Thymus (tissue), 11 donors: ENCODE results near the gene CDHR3. TPM values are rescaled to one million over a fixed set of nuclear protein-coding genes. Genes with fewer than 3 reads are reported as not detected.
"Not testable (repeated sequence)": the region's sequence is repeated elsewhere in the genome, so short reads cannot be mapped to it uniquely, and the experiment has no call there.

Experiments used
- DNase-seq, 9 donors: peaks; one replicate each; pipeline ENCODE4 v3.0.0-alpha.2; 2013; ENCODE audit warnings: low spot score in 9 of 9, low read depth in 6 of 9, missing footprints in 1 of 9
- H3K27ac ChIP-seq, 2 donors: one replicate each; pipeline ENCODE4 v1.5.1; 2013; ENCODE audit warnings: control low read depth in 1 of 2, low read depth in 1 of 2, low read length in 1 of 2, mild to moderate bottlenecking in 1 of 2, moderate library complexity in 1 of 2
- H3K27me3 ChIP-seq, 2 donors: one replicate each; pipeline ENCODE4 v1.5.1; 2013; ENCODE audit warnings: low read length in 1 of 2; ENCODE audit not compliant: control insufficient read depth in 2 of 2, insufficient read depth in 1 of 2
- H3K36me3 ChIP-seq, 2 donors: one replicate each; pipeline ENCODE4 v1.5.1; 2013; ENCODE audit warnings: low read length in 1 of 2, mild to moderate bottlenecking in 1 of 2, moderate library complexity in 1 of 2; ENCODE audit not compliant: control insufficient read depth in 2 of 2, insufficient read depth in 2 of 2
- H3K4me1 ChIP-seq, 2 donors: one replicate each; pipeline ENCODE4 v1.5.1; 2013; ENCODE audit warnings: low read length in 2 of 2; ENCODE audit not compliant: control insufficient read depth in 2 of 2, insufficient read depth in 2 of 2
- H3K4me3 ChIP-seq, 2 donors: one replicate each; pipeline ENCODE4 v1.5.1; 2013; ENCODE audit warnings: low read length in 2 of 2, control low read depth in 1 of 2, mild to moderate bottlenecking in 1 of 2
- H3K9me3 ChIP-seq, 2 donors: one replicate each; pipeline ENCODE4 v1.5.1; 2013; ENCODE audit warnings: low read length in 1 of 2, mild to moderate bottlenecking in 1 of 2; ENCODE audit not compliant: control insufficient read depth in 2 of 2, insufficient read depth in 1 of 2
- WGBS: extraction: QIAGEN DNeasy Blood & Tissue Kit; methylation state at CpG from one replicate; pipeline ENCODE4 v1.1.7; 2013; 5-methylcytosine and 5-hydroxymethylcytosine counted together
- polyA plus RNA-seq: library from polyadenylated mRNA; stranded (reverse); fragments of 200-250 nt; gene quantifications from one replicate; pipeline ENCODE4 v1.2.3, GENCODE V29; 2013
- total RNA-seq: library from RNA; stranded (reverse); fragments of 120-200 nt; gene quantifications from one replicate; pipeline ENCODE4 v1.2.4, GENCODE V29; 2013
- donor health status: healthy.

The CDHR3 gene
- total and polyA plus RNA-seq, 2 donors, result 2.2 TPM

DNA sequence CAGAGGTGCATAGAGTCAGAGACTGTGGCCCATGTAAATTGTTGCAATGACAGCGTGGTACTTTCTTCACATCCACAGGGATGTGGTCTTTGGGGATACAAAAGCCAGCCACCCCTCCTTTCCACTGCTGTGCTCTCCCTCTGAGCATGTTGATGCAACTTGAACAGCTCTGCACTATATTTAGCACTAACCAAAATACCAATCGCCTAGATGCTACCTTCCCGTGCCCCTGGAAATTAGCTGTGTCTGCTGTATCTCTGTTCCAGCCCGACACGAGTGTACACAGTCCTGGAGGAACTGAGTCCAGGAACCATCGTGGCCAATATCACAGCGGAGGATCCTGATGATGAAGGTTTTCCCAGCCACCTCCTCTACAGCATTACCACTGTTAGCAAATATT, 38.1 kb downstream of the CDHR3 start:
- DNase-seq, result no peak
- Histone ChIP-seq H3K36me3 (no peaks in the 10 kb centered on the region), H3K27ac (no peak overlapping the region), H3K4me1 (no peaks in the 10 kb centered on the region), H3K9me3 (peaks cover 0 to 7% of the 10 kb centered on the region in 2 donors), H3K4me3 (no peak overlapping the region), H3K27me3 (peaks cover 2 to 12% of the 10 kb centered on the region in 2 donors)
- 93% methylated on average over 7 of the region's 7 CpGs for WGBS

DNA sequence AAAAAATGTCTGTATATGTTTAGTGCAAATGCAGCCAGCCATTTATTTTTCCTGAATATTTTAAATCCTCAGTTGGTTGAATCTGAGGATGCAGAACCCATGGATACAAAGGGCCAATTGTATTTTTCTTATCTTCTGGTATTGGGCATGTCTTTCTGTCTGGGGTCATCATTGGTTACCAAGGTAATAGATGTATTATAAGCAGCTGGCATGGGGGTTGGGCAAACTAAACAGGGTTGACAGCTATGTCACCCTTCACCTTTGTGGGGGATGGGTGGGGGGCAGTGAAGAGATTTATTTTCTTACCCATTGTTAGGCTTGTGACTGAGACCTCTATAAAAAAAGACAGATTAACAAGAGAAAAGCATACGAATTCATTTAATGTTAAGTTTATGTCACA, 38.8 kb downstream of the CDHR3 start:
- Histone ChIP-seq H3K27me3 (peaks cover 2 to 12% of the 10 kb centered on the region in 2 donors), H3K36me3 (no peaks in the 10 kb centered on the region), H3K4me1 (no peaks in the 10 kb centered on the region), H3K4me3 (no peak overlapping the region), H3K27ac (no peak overlapping the region), H3K9me3 (peaks cover 0 to 12% of the 10 kb centered on the region in 2 donors)
- DNase-seq, result no peak
- WGBS, result 96% methylated on average over 1 of the region's 1 CpG

DNA sequence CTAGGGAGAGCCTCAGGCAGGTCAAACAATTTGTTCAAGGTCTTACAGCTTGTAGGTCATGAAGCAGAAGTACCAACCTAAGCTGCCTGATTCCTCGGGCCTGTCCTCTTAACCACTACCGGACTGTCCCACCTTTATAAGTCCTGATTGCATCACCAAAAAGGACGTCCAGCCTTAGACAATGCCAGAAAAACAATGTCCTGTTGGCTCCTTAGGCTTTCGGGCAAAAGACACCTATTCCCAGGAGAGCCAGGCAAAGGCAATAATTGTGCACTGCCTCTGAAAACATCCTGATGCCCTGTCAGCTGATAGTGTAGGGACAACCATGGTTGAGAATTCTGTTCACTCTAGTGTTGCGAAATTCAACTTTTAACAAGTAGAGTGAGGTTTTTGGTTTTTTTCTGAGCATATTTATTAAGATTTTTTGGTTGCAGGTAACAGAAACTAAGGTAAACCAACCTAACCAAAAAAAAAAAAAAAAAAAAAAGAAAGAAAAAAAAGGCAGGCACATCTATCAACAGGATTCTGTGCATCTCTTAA, 40.5 kb downstream of the CDHR3 start:
- H3K4me1 ChIP-seq, result no peaks in the 10 kb centered on the region
- no peak for DNase-seq
- H3K27me3 ChIP-seq, result peaks cover 2 to 8% of the 10 kb centered on the region in 2 donors
- H3K9me3 ChIP-seq, result peaks cover 0 to 21% of the 10 kb centered on the region in 2 donors
- H3K4me3 ChIP-seq, result no peak overlapping the region
- 97% methylated on average over 5 of the region's 5 CpGs for WGBS
- no peak overlapping the region for H3K27ac ChIP-seq
- no peaks in the 10 kb centered on the region for H3K36me3 ChIP-seq

DNA sequence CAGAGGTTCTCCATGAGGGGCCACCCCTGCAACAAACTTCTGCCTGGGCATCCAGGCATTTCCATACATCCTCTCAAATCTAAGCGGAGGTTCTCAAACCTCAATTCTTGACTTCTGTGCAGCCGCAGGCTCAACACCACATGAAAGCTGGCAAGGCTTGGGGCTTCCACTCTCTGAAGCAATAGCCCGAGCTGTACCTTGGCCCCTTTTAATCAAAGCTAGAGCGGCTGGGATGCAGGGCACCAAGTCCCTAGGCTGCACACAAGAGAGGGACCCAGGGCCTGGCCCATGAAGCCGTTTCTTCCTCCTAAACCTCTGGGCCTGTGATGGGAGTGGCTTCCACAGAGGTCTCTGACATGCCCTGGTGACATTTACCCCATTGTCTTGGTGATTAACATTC, 43.8 kb downstream of the CDHR3 start:
- Histone ChIP-seq H3K36me3 (no peaks in the 10 kb centered on the region), H3K27me3 (peaks cover 0 to 2% of the 10 kb centered on the region in 2 donors), H3K4me3 (no peak overlapping the region), H3K27ac (no peak overlapping the region), H3K4me1 (peaks cover 8 to 22% of the 10 kb centered on the region in 2 donors), H3K9me3 (peaks cover 0 to 28% of the 10 kb centered on the region in 2 donors)
- 95% methylated on average over 5 of the region's 5 CpGs for WGBS
- no peak for DNase-seq

DNA sequence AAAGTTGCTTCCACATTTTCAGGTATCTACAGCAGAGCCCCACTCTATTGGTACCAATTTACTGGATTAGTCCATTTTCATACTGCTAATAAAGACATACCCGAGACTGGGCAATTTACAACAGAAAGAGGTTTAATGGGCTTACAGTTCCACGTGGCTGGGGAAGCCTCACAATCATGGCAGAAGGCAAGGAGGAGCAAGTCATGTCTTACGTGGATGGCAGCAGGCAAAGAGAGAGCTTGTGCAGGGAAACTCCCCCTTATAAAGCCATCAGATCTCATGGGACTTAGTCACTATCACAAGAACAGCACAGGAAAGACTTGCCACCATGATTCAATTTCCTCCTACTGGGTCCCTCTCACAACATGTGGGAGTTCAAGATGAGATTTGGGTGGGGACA, 44.7 kb downstream of the CDHR3 start:
- not testable (repeated sequence) for H3K27me3 ChIP-seq, DNase-seq, H3K36me3 ChIP-seq, H3K27ac ChIP-seq, H3K4me3 ChIP-seq
- 90% methylated on average over 3 of the region's 3 CpGs for WGBS
- Histone ChIP-seq H3K9me3 (peaks cover 0 to 28% of the 10 kb centered on the region in 2 donors), H3K4me1 (peaks cover 8 to 27% of the 10 kb centered on the region in 2 donors)

DNA sequence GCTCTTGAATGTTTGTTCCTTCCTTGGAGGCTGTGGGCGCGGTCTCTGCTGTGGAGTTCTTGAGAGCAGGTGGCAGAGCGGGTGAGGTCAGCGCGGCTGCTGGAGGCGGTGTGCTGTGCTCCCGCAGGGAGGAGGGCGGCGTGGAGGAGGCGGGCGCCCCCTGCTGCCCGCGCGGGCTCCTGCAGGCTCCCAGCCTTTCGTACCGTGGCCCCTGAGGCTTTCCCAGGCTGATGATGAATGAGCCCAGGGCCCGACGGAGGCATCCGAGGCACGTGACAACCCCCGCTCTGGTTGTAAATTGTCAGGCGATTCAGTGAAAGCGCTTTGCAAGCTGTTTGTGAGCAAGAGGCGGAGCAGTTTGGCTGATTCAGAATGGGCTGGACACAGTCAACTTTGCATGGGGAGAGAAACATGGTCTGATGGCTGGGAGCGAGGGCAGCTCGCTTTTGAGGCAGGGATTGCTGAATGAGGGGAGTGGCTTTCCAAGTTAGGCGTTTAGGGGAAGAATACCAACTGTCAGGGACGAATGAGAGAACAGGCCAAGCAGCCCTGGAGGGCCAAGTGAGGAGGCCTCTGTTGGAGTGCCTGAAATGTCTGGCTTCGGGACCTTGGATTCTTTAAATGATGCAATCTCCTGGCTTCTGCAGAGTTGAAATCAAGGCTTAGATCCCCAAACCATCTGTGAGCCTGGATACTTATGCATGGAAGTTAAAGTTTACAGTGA, 46.6 kb downstream of the CDHR3 start:
- H3K27me3 ChIP-seq, result peaks cover 0 to 3% of the 10 kb centered on the region in 2 donors
- H3K4me1 ChIP-seq, result peaks cover 8 to 27% of the 10 kb centered on the region in 2 donors
- no peaks in the 10 kb centered on the region for H3K36me3 ChIP-seq
- H3K27ac ChIP-seq, result no peak overlapping the region
- DNase-seq, result peak; percentile 76 to 95 (median 87)
- H3K4me3 ChIP-seq, result no peak overlapping the region
- H3K9me3 ChIP-seq, result peaks cover 0 to 28% of the 10 kb centered on the region in 2 donors
- WGBS, result 17% methylated on average over 29 of the region's 29 CpGs

DNA sequence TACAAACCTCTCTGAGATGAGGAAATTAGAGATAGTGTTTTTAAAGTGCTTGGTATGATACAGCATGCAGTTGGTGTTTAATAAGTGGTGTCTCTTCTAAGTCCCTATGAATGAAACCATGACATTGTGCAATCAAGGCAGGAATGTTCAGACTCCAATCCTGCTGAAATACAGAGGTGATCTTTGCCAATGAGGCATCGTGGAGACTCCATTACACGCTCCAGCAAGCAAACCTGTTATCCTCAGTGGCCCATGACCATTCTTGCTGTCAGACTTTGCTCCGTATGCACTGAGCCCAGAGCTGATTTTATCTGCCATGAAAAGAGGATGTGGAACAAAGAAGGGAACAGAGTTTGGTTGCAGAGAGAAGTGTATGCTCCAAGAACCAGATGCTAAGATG, 47.3 kb downstream of the CDHR3 start:
- no peaks in the 10 kb centered on the region for H3K36me3 ChIP-seq
- peaks cover 0 to 26% of the 10 kb centered on the region in 2 donors for H3K9me3 ChIP-seq
- no peak overlapping the region for H3K4me3 ChIP-seq
- no peak overlapping the region for H3K27ac ChIP-seq
- no peak for DNase-seq
- H3K27me3 ChIP-seq, result peaks cover 0 to 3% of the 10 kb centered on the region in 2 donors
- H3K4me1 ChIP-seq, result peaks cover 8 to 32% of the 10 kb centered on the region in 2 donors
- 72% methylated on average over 3 of the region's 3 CpGs for WGBS

DNA sequence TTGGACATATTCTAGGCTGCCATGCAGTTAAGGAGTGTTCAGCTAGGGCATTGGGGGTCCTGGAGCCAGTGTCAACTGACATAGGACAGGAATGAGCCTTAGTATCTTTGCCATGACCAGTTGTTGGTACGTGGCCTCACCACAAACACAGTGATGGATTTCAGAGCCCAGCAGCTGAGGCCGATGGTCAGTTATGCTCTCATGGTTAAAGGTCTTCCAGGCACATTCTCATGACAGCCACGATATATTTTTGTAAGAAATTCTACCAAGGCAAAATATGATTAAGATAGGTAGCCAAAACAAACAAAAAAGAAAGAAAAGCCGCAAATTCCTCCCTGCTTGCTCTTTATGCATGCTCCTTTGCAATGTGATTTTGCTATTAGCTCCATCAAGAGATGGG, 47.8 kb downstream of the CDHR3 start:
- no peak for DNase-seq
- 94% methylated on average over 4 of the region's 4 CpGs for WGBS
- no peaks in the 10 kb centered on the region for H3K36me3 ChIP-seq
- H3K27ac ChIP-seq, result no peak overlapping the region
- H3K27me3 ChIP-seq, result peaks cover 0 to 3% of the 10 kb centered on the region in 2 donors
- no peak overlapping the region for H3K4me3 ChIP-seq
- H3K4me1 ChIP-seq, result peaks cover 8 to 35% of the 10 kb centered on the region in 2 donors
- peaks cover 0 to 23% of the 10 kb centered on the region in 2 donors for H3K9me3 ChIP-seq

DNA sequence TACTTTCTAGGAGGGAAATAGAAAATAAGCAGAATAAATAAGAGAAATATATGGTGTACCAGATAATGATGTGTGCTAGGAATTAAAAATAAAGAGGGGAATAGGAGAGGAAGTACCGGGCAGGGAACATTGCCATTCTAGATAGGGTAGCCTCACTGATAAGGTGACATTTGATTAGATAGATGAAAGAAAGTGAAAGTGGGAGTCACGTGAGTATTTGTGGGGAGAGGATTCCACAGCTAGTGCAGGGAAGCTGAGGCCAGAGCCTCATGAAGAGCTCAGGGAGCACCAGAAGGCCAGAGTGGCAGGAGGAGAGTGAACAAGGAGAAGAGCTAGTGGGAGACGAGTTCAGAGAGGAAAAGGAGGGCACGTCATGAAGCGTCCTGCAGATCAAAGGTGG, 49.1 kb downstream of the CDHR3 start:
- Histone ChIP-seq H3K4me3 (no peak overlapping the region), H3K27ac (no peak overlapping the region), H3K36me3 (no peaks in the 10 kb centered on the region), H3K9me3 (peaks cover 0 to 14% of the 10 kb centered on the region in 2 donors), H3K27me3 (peaks cover 0 to 3% of the 10 kb centered on the region in 2 donors), H3K4me1 (peaks cover 8 to 39% of the 10 kb centered on the region in 2 donors)
- WGBS, result 80% methylated on average over 5 of the region's 5 CpGs
- no peak for DNase-seq
